IPS-15b (cell line): ENCODE results near the gene NQO1.
A peak's percentile ranks its signal among the peaks of the same experiment; 100 is the strongest.

Experiments
- H3K27me3 ChIP-seq: one replicate; pipeline ENCODE4 v1.6.1; 2013; ENCODE audit warnings: low read length; ENCODE audit not compliant: control insufficient read depth, insufficient read depth
- H3K36me3 ChIP-seq: one replicate; pipeline ENCODE4 v1.6.1; 2013; ENCODE audit warnings: low read length; ENCODE audit not compliant: control insufficient read depth, insufficient read depth
- H3K4me1 ChIP-seq: one replicate; pipeline ENCODE4 v1.6.1; 2013; ENCODE audit warnings: mild to moderate bottlenecking, low read length; ENCODE audit not compliant: control insufficient read depth, insufficient read depth
- H3K4me3 ChIP-seq: one replicate; pipeline ENCODE4 v1.5.1; 2013; ENCODE audit warnings: low read depth, low read length
- H3K9ac ChIP-seq: one replicate; pipeline ENCODE4 v1.6.1; 2013; ENCODE audit warnings: low read depth, mild to moderate bottlenecking, low read length
- H3K9me3 ChIP-seq: one replicate; pipeline ENCODE4 v1.6.1; 2013; ENCODE audit warnings: mild to moderate bottlenecking, low read length; ENCODE audit not compliant: control insufficient read depth, insufficient read depth

NQO1 gene

DNA sequence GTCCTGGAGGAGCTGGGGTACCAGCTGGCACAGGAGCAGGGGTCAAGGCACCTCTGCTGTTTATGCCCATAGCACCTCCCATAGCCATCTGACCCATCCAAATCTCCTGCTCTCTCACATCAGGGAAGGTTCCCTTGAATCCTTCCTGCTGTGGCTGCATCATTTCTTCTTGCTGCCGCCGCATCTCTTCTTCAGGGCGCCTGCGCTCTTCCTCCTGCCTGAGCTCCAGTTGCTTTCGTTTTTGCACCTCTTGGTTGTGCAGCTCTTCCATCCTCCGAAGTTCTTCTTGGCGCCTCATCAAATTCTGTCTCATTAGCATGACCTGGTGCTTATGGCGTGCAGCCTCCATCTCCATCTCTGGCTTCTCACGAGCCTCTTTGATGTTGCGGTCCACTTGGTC is 30.3 kb upstream of the NQO1 start:
- no peaks in the 10 kb centered on the region for H3K9me3 ChIP-seq
- no peak overlapping the region for H3K4me3 ChIP-seq
- no peak overlapping the region for H3K9ac ChIP-seq
- H3K4me1 ChIP-seq, result peaks cover 6% of the 10 kb centered on the region
- H3K36me3 ChIP-seq, result peaks cover 3% of the 10 kb centered on the region
- no peaks in the 10 kb centered on the region for H3K27me3 ChIP-seq

DNA sequence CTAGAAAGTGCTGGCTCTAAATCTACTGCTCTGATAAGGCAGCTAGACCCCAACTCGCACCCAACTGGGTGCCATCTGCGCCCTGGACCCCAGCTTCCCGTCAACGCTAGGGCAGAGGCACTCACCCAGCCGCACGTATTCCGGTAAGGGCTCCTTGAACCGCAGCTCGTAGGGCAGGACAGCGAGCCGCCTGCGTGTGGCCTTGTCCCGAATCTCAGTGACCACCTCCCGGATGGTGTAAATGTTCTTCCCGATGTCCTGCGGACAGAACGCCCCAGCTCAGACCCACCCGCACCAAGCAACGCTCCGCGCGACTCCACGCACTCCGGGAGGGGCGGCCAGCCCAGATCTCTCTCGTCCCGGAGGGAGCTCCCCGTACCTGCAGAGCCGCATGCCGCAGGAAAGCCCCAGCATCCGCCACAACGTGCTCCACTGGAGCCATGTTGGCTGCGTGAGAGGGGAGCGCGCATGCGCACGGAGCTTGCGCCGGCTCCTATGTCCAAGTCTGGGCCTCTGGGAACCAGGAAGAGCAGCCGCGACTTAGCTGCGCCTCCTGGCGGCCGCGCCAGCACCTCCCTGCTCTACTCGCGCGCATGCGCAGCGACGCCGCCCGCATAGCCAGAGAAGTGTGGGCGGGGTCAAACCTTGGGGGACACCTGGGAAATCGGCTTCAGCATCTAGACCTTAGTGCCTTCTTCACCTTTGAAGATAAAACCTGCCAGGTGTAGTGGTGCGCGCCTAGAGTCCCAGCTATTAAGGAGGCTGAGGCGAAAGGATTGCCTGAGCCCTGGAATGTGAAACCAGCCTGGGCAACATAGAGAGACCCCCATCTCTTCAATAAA is 28.3 kb upstream of the NQO1 start, which contains the start of gene NOB1:
TSS of gene NOB1 (minus strand) at position 458 of the 842 bp plus-strand sequence. CDS start at position 442, 16 bp downstream.
- H3K36me3 ChIP-seq, result peaks cover 7% of the 10 kb centered on the region
- H3K4me3 ChIP-seq, result peak within 1 kb of the TSS; percentile 92
- H3K27me3 ChIP-seq, result no peaks in the 10 kb centered on the region
- no peaks in the 10 kb centered on the region for H3K9me3 ChIP-seq
- H3K9ac ChIP-seq, result peak within 1 kb of the TSS; percentile 87
- H3K4me1 ChIP-seq, result peaks cover 5% of the 10 kb centered on the region

DNA sequence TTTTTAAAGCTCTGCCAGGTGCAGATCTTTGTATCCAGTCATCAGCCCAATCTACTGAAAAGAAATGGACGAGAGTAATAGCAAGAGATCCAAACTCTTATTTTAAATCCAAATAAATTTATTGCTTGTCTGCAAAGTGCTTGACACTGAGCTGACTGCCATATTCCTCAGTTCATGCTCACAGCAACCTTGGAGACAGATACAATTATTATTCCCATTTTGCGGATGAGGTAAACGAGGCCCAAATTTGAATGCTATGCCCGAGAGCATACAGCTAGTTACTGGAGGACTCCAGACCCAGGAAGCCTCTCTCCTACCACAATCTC is 27.7 kb upstream of the NQO1 start:
- peak overlapping the region; percentile 92 for H3K4me3 ChIP-seq
- no peaks in the 10 kb centered on the region for H3K27me3 ChIP-seq
- peak overlapping the region; percentile 87 for H3K9ac ChIP-seq
- H3K4me1 ChIP-seq, result peaks cover 5% of the 10 kb centered on the region
- peaks cover 11% of the 10 kb centered on the region for H3K36me3 ChIP-seq
- H3K9me3 ChIP-seq, result no peaks in the 10 kb centered on the region

DNA sequence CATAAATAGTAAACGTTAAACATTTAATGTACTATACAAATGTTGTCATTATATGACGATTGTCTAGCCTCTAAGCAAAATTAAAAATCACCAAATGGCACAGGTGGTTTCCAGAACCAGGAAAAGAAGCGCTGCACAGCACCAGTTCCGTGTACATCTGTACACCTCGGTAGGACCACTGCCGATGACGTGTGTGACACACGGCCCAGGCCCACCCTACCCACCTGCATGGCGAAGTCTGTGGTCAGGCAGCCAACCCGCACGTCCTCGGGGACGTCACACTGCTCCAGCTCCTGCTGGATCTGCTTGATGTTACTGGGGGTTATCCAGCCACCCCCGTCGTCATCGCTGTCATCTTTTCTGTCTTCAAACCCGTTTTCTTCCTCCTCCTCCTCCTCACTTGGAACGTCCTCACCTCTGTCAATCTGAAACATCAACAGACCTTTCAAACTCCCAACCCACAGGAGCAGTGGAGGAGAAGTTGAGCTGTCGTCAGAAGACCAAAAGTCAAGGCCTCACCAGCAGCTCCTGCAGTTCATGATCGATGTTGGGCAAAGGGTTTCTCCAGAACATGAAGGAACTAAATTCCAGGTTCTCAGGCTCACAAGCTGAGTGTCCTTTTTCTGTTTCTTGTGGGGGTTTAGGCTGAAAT is 22.5 kb upstream of the NQO1 start:
- no peak overlapping the region for H3K9ac ChIP-seq
- peaks cover 5% of the 10 kb centered on the region for H3K4me1 ChIP-seq
- H3K36me3 ChIP-seq, result peaks cover 57% of the 10 kb centered on the region
- H3K9me3 ChIP-seq, result no peaks in the 10 kb centered on the region
- H3K27me3 ChIP-seq, result no peaks in the 10 kb centered on the region
- H3K4me3 ChIP-seq, result no peak overlapping the region

DNA sequence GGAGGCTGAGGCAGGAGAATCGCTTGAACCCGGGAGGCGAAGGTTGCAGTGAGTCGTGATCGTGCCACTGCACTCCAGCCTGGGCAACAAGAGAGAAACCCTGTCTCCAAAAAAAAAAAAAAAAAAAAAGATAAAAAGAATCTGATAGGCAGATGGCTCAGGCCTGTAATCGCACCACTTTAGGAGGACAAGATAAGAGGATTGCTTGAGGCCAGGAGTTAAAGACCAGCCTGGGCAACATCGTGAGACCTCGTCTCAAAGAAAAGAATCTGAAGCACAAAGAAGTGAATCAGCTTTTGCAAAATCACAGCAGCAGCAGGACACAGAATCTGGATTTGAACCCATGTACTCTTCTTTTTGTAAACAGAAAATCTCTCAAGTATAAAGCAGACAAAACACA is 20.8 kb upstream of the NQO1 start:
- Histone ChIP-seq H3K27me3 (no peaks in the 10 kb centered on the region), H3K4me1 (no peaks in the 10 kb centered on the region), H3K4me3 (no peak overlapping the region), H3K9me3 (no peaks in the 10 kb centered on the region), H3K9ac (no peak overlapping the region), H3K36me3 (peaks cover 64% of the 10 kb centered on the region)

GRCh38 chr16:69745959-69746358 is 19.6 kb upstream of the NQO1 start:
- Histone ChIP-seq H3K27me3 (no peaks in the 10 kb centered on the region), H3K4me1 (no peaks in the 10 kb centered on the region), H3K36me3 (peaks cover 74% of the 10 kb centered on the region), H3K9ac (no peak overlapping the region), H3K9me3 (no peaks in the 10 kb centered on the region), H3K4me3 (no peak overlapping the region)

DNA sequence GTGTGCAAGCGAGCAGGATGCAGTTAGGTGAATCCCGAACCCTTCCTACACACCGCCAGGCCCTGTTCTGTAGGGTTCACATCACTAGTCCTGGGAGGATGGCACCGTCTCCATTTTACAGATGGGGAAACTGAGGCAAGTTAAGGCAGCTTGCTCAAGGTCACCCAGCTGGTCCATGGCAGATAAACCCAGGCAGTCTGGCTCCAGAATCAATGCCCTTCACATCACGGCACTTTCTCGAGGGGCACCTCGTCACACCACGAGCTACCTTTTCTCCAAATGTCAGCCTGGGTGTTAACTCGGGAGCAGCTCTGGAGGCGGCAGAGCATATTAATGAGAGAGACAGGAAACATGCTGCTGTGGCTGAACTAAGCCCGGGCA is 18.9 kb upstream of the NQO1 start:
- H3K27me3 ChIP-seq, result no peaks in the 10 kb centered on the region
- H3K9me3 ChIP-seq, result no peaks in the 10 kb centered on the region
- peaks cover 74% of the 10 kb centered on the region for H3K36me3 ChIP-seq
- no peak overlapping the region for H3K9ac ChIP-seq
- no peak overlapping the region for H3K4me3 ChIP-seq
- no peaks in the 10 kb centered on the region for H3K4me1 ChIP-seq

GRCh38 chr16:69744363-69745231 is 18.2 kb upstream of the NQO1 start:
- Histone ChIP-seq H3K9me3 (no peaks in the 10 kb centered on the region), H3K9ac (no peak overlapping the region), H3K36me3 (peaks cover 80% of the 10 kb centered on the region), H3K4me1 (no peaks in the 10 kb centered on the region), H3K4me3 (no peak overlapping the region), H3K27me3 (no peaks in the 10 kb centered on the region)

GRCh38 chr16:69741951-69742904 is 15.9 kb upstream of the NQO1 start:
- no peak overlapping the region for H3K9ac ChIP-seq
- H3K9me3 ChIP-seq, result no peaks in the 10 kb centered on the region
- peaks cover 62% of the 10 kb centered on the region for H3K36me3 ChIP-seq
- no peaks in the 10 kb centered on the region for H3K27me3 ChIP-seq
- H3K4me1 ChIP-seq, result no peaks in the 10 kb centered on the region
- H3K4me3 ChIP-seq, result no peak overlapping the region

- H3K36me3 ChIP-seq, result peaks cover 56% of the 10 kb centered on the region
- H3K4me3 ChIP-seq, result no peak overlapping the region
- no peaks in the 10 kb centered on the region for H3K27me3 ChIP-seq
- H3K9ac ChIP-seq, result no peak overlapping the region
- no peaks in the 10 kb centered on the region for H3K9me3 ChIP-seq
- no peaks in the 10 kb centered on the region for H3K4me1 ChIP-seq
Observed at GRCh38 chr16:69741519-69741918, 15.2 kb upstream of the NQO1 start.

- Histone ChIP-seq H3K9me3 (no peaks in the 10 kb centered on the region), H3K4me1 (no peaks in the 10 kb centered on the region), H3K36me3 (no peaks in the 10 kb centered on the region), H3K27me3 (no peaks in the 10 kb centered on the region), H3K4me3 (no peak overlapping the region), H3K9ac (no peak overlapping the region)
Observed at GRCh38 chr16:69732101-69732500, 5.7 kb upstream of the NQO1 start.
